ENCODE results near the gene CLDN3. TPM values are rescaled to one million over a fixed set of nuclear protein-coding genes. Genes with fewer than 3 reads are reported as not detected.

The CLDN3 gene
- polyA plus RNA-seq, 1 donor from 2014 or later: not detected

DNA sequence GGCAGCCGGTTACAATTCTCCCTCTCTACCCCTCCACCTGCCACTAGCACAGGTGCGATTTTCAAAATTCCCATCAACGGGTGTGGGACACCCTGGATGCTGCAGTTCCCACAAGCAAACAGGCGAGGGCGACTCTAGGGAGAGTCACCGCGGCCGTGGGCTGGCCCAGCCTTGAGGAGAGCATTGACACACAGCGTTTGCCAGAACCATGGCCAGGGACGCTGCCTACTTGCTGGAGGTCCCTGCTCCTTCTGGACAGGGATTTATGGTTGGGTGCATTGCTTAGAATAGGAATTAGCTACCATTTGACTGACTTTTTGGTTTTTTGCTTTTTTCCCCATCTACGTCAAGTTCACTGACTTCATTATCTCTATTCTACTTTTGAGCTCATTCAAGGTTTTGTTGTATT lies 41.7 kb upstream of the CLDN3 start:
- no peaks in the 10 kb centered on the region for H4K20me1 ChIP-seq (ENCODE audit: insufficient read depth)

DNA sequence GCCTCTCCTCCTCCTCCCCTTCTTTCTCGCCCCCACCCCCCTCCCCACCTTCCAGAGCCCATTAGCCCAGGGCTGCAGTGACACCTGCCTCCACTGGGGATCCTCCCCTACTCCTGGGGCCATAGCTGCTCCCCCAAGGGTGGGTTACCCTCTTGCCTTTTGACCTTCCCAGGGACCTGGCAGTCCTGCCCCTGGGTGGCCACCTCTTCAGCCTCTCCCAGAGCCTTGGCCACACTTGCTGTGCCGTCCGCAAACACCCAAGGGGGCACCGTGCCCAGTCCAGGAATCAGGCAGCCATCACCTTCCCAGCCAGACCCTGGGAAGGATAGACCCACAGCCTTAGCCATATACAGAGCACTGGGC lies 40.9 kb upstream of the CLDN3 start:
- no peaks in the 10 kb centered on the region for H3K79me2 ChIP-seq (replicated peaks; ENCODE audit: insufficient read depth, low read length)
- no peaks in the 10 kb centered on the region for H4K20me1 ChIP-seq (ENCODE audit: insufficient read depth)
- H3K27me3 ChIP-seq (ENCODE audit: insufficient read depth, low read depth, low read length): no peaks in the 10 kb centered on the region
- H3K9me3 ChIP-seq (ENCODE audit: low read length): no peaks in the 10 kb centered on the region
- TF ChIP-seq EP300 (conservative IDR thresholded peaks at IDR 0.05; ENCODE audit: poor library complexity, severe bottlenecking): no peak
- no peak for TF ChIP-seq EZH2 (IDR thresholded peaks at IDR 0.05; ENCODE audit: borderline replicate concordance, insufficient read depth, low read length, poor library complexity, severe bottlenecking)
- no peak for TF ChIP-seq POLR2AphosphoS5 (IDR thresholded peaks at IDR 0.05)
- no peak for TF ChIP-seq SMC3 (conservative IDR thresholded peaks at IDR 0.05; ENCODE audit: poor library complexity)
- TF ChIP-seq, protein P1, sequence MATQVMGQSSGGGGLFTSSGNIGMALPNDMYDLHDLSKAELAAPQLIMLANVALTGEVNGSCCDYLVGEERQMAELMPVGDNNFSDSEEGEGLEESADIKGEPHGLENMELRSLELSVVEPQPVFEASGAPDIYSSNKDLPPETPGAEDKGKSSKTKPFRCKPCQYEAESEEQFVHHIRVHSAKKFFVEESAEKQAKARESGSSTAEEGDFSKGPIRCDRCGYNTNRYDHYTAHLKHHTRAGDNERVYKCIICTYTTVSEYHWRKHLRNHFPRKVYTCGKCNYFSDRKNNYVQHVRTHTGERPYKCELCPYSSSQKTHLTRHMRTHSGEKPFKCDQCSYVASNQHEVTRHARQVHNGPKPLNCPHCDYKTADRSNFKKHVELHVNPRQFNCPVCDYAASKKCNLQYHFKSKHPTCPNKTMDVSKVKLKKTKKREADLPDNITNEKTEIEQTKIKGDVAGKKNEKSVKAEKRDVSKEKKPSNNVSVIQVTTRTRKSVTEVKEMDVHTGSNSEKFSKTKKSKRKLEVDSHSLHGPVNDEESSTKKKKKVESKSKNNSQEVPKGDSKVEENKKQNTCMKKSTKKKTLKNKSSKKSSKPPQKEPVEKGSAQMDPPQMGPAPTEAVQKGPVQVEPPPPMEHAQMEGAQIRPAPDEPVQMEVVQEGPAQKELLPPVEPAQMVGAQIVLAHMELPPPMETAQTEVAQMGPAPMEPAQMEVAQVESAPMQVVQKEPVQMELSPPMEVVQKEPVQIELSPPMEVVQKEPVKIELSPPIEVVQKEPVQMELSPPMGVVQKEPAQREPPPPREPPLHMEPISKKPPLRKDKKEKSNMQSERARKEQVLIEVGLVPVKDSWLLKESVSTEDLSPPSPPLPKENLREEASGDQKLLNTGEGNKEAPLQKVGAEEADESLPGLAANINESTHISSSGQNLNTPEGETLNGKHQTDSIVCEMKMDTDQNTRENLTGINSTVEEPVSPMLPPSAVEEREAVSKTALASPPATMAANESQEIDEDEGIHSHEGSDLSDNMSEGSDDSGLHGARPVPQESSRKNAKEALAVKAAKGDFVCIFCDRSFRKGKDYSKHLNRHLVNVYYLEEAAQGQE (IDR thresholded peaks at IDR 0.05; ENCODE audit: borderline replicate concordance): no peak
- TF ChIP-seq, protein P2, sequence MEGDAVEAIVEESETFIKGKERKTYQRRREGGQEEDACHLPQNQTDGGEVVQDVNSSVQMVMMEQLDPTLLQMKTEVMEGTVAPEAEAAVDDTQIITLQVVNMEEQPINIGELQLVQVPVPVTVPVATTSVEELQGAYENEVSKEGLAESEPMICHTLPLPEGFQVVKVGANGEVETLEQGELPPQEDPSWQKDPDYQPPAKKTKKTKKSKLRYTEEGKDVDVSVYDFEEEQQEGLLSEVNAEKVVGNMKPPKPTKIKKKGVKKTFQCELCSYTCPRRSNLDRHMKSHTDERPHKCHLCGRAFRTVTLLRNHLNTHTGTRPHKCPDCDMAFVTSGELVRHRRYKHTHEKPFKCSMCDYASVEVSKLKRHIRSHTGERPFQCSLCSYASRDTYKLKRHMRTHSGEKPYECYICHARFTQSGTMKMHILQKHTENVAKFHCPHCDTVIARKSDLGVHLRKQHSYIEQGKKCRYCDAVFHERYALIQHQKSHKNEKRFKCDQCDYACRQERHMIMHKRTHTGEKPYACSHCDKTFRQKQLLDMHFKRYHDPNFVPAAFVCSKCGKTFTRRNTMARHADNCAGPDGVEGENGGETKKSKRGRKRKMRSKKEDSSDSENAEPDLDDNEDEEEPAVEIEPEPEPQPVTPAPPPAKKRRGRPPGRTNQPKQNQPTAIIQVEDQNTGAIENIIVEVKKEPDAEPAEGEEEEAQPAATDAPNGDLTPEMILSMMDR (IDR thresholded peaks at IDR 0.05; ENCODE audit: poor library complexity, severe bottlenecking): no peak
- TF ChIP-seq RAD21 (conservative IDR thresholded peaks at IDR 0.05): no peak
- TF ChIP-seq MXI1 (conservative IDR thresholded peaks at IDR 0.05; ENCODE audit: poor library complexity, severe bottlenecking): no peak
- no peak for TF ChIP-seq TAF1 (IDR thresholded peaks at IDR 0.05; ENCODE audit: low read depth)
- no peak overlapping the region for H3K27ac ChIP-seq (ENCODE audit: low read length)
- H3K9me2 ChIP-seq (ENCODE audit: insufficient read depth, low read length): no peaks in the 10 kb centered on the region
- H2AFZ ChIP-seq (ENCODE audit: low read depth, low read length): no peak overlapping the region
- no peaks in the 10 kb centered on the region for H3K36me3 ChIP-seq (ENCODE audit: insufficient read depth, low read length)
- no peak overlapping the region for H3K4me3 ChIP-seq (ENCODE audit: low read length)
- no peaks in the 10 kb centered on the region for H3F3A ChIP-seq (ENCODE audit: insufficient read depth, low read length, poor library complexity, severe bottlenecking)
- no peak overlapping the region for H3K4me2 ChIP-seq (ENCODE audit: low read length)
- H3K9ac ChIP-seq (ENCODE audit: low read length): no peak overlapping the region

More for the DNA sequence above, 41.7 kb upstream of the CLDN3 start:
- H3K4me2 ChIP-seq (ENCODE audit: low read length): no peak overlapping the region
- no peaks in the 10 kb centered on the region for H3F3A ChIP-seq (ENCODE audit: insufficient read depth, low read length, poor library complexity, severe bottlenecking)
- H3K4me3 ChIP-seq (ENCODE audit: low read length): no peak overlapping the region
- no peaks in the 10 kb centered on the region for H3K79me2 ChIP-seq (replicated peaks; ENCODE audit: insufficient read depth, low read length)
- H3K9ac ChIP-seq (ENCODE audit: low read length): no peak overlapping the region
- H2AFZ ChIP-seq (ENCODE audit: low read depth, low read length): no peak overlapping the region
- H3K9me2 ChIP-seq (ENCODE audit: insufficient read depth, low read length): no peaks in the 10 kb centered on the region
- no peaks in the 10 kb centered on the region for H3K9me3 ChIP-seq (ENCODE audit: low read length)
- TF ChIP-seq MXI1 (conservative IDR thresholded peaks at IDR 0.05; ENCODE audit: poor library complexity, severe bottlenecking) (no peak), EZH2 (IDR thresholded peaks at IDR 0.05; ENCODE audit: borderline replicate concordance, insufficient read depth, low read length, poor library complexity, severe bottlenecking) (no peak), EP300 (conservative IDR thresholded peaks at IDR 0.05; ENCODE audit: poor library complexity, severe bottlenecking) (no peak), SMC3 (conservative IDR thresholded peaks at IDR 0.05; ENCODE audit: poor library complexity) (no peak), POLR2AphosphoS5 (IDR thresholded peaks at IDR 0.05) (no peak), RAD21 (conservative IDR thresholded peaks at IDR 0.05) (no peak), TAF1 (IDR thresholded peaks at IDR 0.05; ENCODE audit: low read depth) (no peak)
- TF ChIP-seq, protein P2 (IDR thresholded peaks at IDR 0.05; ENCODE audit: poor library complexity, severe bottlenecking): no peak
- TF ChIP-seq, protein P1 (IDR thresholded peaks at IDR 0.05; ENCODE audit: borderline replicate concordance): no peak
- no peak overlapping the region for H3K27ac ChIP-seq (ENCODE audit: low read length)
- H3K27me3 ChIP-seq (ENCODE audit: insufficient read depth, low read depth, low read length): no peaks in the 10 kb centered on the region
- H3K36me3 ChIP-seq (ENCODE audit: insufficient read depth, low read length): no peaks in the 10 kb centered on the region

Data from neural cell (in vitro differentiated cells).